ENCODE measurements around the gene CAMK2D.

CAMK2D gene

DNA sequence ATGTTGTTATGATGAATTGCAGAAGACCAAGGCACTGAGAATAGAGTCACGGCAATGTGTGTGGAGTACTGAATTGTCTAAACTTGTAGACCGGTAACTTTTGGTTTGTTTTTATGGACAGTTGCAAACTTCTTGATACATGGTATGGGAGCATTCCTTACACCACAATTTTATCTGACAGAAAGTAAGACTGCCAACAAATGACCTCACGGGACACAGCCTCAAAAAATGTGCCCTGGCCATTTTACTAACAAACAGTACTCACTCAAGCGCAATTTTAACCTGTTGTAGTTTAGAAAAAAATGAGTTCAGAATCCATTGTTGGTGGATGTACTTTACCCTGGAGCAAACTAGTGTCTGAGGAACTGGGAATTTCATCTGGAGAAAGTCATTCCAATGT is 321.2 kb downstream of the CAMK2D start:
- no peak for DNase-seq (ENCODE audit: low read depth in 2 of 2)

DNA sequence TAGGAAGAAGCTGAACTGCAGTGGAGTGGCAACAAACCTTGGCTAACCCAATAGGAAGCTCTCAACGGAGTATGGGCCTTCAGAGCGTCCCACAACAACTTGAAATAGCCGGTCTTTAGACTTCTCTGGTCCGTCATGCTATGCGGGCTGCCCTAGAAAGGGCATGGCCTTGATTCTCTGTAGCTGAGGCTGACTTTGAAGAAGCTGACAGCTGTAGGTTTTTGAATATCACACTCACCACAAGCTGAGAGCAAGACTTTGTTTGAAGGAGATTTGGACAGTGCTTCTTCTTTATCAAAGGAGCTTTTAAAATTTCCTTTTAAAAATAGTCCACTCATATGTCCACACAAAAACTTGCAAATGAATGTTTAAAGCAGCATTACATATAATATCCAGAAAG is 322.9 kb downstream of the CAMK2D start:
- no peak for DNase-seq (ENCODE audit: low read depth in 2 of 2)

DNA sequence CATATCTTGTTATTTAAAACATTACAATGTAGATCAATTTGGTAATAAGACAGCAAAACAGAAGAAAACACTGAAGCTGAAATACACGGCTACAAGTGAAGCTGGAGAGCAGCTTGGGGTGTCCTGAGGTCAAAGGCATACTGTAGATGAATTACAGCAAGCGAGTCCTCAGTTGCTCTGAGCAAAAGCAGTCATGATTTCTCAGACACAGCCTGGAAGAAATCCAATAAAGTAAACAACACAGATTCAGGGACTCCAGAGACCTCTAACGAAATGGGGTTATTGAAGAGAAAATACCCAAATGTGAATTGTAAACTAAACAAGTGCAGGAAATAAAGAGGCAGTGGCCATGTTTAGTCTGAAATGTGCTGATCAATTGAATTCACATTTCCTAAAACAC is 324.4 kb downstream of the CAMK2D start:
- no peak for DNase-seq (ENCODE audit: low read depth in 2 of 2)

DNA sequence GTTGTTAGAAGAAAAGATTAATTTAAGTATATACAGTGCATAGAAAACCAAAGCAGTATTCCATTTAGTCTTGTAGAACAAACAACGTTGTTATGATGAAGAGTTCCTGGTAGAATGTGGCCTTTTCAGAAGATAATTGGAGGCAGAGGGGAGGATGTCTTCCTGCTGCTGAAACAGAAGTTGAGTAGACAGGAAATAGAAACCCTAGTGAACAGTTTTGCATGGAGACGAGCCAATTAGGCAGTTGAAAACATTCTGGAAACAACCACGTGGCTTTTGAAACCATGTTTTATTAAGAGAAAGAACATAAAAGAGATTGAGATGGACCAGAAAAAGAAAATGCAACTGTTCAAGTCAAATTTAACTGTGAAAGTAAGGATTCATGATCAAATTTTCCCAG is 325.2 kb downstream of the CAMK2D start:
- no peak for DNase-seq (ENCODE audit: low read depth in 2 of 2)

DNA sequence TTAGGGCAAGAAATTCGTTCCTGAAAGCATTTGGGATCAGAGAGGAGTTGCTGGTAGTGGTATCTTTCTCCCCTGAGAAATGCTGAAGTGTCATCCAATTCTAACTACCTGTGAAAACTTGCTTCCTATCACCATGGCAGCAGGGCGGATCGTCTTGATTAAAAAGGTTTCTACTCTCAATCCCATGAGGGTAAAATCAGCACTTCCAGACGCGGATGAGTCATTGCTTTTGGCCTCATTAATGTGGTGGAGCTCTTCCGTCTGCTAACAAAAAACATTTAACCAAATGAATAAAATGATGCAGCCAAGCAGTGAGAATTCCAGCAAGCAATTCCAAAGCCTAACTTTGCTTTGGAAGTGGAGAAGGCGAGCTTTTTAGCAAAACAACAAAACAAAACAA is 325.6 kb downstream of the CAMK2D start:
- DNase-seq (ENCODE audit: low read depth in 2 of 2), result no peak

DNA sequence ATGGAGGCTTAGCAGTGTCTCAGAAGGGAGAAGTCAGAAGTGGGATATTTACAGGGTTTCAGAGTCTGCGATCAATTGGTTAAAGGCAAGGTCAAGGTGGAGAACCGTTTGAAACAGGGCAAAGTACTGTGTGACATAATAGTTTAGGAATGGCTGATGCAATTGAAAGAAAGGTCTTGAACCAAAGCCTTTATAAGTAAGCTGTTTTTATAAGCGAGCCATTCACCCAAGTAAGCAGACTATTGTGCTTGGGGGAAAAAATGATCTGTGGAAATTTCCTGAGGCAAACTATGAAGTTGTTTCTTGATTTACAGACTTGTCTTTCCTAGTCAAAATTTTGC is 327.3 kb downstream of the CAMK2D start:
- DNase-seq (ENCODE audit: low read depth in 2 of 2), result no peak

DNA sequence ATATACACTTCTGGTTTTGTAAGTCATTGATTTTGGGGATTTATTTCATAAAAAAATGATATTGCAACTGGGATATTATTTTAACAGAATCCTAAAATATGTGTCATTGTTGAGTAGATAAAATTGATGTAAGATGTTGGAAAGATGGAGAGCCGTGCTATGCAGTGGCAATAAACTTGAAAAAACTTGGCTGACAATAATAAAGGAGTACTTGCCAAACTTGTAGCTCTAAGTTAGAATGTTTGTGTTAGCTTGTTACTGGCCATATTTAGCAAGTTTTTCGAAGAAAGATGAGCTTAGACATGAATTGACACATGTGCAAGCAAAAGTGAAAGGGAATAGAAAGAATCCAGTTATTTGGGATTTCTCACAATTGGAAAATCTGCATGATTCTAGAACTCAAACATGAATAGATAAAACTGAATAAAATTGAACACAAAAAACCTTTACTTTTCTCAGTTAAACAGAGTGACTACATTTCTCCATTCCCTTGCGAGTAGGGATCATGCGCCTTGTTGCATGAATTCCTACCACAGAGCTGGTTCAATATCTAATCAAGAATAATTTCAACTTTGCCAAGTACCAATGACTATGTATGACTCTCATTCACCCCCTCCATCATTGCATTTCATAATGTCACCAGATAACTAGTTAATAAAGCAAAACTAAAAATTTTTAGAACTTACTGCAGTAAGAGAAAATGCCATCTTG is 327.8 kb downstream of the CAMK2D start:
- DNase-seq (ENCODE audit: low read depth in 2 of 2), result no peak

DNA sequence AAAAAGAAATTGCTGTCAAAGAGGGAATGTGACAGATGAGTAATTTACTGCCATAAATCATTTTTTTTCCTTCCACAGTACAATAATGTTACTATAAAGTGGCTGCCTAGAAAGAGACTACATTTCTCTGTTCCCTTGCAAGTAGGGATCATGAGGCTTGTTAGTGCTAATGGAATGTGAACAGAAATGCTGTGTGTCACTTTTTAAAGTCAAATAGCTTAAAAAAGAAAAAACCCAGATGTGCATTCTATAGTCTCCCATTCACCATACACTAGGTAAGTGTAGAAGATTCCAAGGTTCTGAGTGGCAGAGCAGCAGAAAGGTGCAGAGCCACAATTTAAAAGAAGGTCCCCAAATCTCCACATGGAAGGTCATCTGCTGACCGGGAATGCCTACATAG is 328.4 kb downstream of the CAMK2D start:
- DNase-seq (ENCODE audit: low read depth in 2 of 2), result no peak

DNA sequence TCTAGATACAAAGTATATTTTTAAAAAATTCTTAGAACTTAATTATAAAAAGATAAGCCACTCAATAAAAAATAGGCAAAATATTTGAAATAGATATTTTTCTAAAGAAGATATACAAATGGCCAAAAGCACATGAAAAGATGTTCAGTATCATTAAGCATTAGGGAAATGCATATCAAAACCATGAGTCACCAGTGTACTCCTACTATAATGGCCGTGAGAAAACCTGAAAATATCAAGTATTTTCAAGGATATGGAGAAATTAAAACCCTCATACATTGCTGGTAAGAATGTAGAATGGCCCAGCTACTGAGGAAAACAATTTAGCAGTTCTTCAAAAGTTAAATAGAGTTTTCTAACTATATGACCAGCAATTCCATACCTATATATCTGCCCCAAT is 337.9 kb downstream of the CAMK2D start:
- no peak for DNase-seq (ENCODE audit: low read depth in 2 of 2)

DNA sequence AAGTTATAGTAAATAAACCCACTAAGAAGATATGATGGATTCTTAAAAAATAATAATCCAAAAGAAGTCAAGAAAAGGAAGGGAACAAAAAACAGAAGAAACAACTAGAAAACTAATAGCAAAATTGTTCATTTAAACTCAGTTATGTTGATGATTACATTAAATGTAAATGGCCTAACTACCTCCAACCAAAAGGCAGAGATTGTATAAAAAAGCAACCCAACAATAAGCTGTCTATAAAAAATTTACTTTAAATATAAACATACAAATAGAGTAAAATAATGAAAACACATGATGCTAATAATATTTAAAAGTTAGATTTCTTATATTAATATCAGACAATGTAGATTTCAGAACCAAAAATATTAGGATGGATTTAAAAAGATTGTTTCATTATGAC is 340.6 kb downstream of the CAMK2D start:
- no peak for DNase-seq (ENCODE audit: low read depth in 2 of 2)

DNA sequence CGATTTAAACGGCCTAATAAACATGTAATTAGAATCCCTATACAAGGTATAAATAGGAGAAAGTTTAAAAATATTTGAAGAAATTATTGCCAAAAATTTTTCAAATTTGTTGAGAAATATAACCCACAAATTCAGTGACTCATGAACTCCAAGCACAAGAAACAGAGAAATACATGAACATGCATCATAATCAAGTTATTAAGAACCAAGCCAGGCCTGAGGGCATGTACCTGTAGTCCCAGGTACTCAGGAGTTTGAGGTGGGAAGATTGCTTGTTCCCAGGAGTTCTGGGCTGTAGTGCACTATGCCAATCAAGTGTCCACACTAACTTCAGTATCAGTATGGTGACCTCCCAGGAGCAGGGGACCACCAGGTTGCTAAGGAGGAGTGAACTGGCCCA is 341.9 kb downstream of the CAMK2D start:
- DNase-seq (ENCODE audit: low read depth in 2 of 2), result no peak

DNA sequence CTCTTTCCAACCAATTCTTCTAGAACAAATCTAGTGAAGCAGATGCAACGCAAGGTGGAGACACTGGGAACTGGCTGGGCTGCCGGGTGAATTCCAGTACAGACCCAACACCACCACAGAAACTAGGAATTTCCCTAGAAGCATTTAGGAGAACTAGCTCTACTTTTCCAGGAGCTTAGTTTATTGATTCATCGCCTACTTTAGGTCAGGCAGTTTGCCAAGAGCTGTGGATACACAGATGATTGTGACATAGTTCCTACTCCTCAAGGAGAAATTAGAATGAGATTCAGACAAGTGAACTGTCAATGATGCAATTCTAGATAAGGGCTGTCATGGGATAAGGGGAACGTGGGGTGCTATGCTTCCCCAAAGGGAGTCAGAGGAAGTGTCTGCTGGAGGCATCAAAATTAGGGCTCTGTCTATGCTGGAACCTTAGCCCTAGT is 350.0 kb downstream of the CAMK2D start:
- no peak for DNase-seq (ENCODE audit: low read depth in 2 of 2)

DNA sequence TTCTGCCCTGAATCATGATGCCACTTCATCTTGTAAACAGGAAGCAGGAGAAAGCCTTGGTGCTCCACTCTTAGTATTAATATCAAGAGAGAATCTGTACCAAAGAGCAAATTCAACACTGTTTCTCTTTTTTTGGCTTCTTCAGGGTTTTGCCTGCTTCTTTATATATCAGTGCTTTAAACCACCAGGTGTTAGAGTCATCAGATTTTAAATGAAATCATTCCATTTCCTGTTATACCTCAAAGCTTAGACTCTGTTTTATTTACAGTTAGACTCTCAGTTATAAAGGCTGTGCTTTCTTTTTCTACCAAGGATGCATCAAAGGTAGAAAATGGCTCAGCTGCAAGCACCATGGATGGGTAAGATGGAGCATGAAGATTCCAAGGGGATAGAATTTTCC is 350.9 kb downstream of the CAMK2D start:
- no peak for DNase-seq (ENCODE audit: low read depth in 2 of 2)

DNA sequence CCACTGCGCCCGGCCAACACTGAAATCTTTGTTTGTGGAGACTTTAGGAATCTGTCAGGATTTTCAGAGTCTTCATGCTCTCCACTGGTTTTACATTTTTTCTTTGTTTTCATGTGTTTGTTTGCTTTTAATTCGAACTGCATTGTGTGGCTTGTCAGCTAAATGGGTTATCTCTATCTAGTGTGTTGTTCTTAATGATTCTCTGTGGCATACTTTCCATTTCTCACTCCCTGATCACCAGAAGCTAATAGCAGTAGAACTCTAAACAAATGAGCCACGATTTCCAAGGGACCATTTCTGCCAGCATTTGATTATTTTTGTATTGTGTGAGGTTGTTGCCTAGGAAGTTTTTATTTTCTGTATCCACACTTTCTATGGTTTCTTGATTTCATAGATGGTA is 352.4 kb downstream of the CAMK2D start:
- DNase-seq (ENCODE audit: low read depth in 2 of 2), result no peak

DNA sequence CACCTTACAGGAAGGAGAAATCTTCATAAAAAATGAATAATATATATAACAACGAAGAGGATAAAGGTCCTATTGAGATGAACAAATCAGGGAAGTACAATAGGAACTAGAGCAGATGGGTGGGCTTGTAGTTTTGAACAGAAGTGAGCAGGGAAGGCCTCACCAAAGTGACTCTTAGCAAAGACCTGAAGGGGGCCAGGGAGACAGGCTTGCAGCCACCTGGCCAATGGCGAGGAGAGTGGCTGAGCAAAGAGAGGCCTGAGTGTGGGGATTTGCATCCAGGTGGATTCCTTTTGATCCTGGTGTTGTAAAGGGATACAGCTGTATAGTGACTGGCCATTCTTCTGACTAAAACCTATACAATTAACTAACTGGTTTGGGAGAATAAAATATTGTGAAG is 354.1 kb downstream of the CAMK2D start:
- no peak for DNase-seq (ENCODE audit: low read depth in 2 of 2)

DNA sequence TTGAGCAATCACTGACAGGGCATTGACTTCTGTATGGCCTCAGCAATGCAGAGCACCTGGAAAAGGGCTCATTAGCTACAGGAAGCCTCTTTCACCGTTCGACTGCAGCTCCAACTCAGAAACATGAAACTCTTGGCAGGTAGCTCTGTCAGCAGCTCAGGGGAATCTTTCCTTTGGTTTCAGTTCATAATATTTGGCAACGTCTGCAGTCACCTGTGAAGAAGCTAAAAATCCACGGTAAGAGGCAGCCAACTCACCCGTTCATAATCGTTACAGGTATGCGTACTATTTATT is 354.9 kb downstream of the CAMK2D start:
- no peak for DNase-seq (ENCODE audit: low read depth in 2 of 2)

DNA sequence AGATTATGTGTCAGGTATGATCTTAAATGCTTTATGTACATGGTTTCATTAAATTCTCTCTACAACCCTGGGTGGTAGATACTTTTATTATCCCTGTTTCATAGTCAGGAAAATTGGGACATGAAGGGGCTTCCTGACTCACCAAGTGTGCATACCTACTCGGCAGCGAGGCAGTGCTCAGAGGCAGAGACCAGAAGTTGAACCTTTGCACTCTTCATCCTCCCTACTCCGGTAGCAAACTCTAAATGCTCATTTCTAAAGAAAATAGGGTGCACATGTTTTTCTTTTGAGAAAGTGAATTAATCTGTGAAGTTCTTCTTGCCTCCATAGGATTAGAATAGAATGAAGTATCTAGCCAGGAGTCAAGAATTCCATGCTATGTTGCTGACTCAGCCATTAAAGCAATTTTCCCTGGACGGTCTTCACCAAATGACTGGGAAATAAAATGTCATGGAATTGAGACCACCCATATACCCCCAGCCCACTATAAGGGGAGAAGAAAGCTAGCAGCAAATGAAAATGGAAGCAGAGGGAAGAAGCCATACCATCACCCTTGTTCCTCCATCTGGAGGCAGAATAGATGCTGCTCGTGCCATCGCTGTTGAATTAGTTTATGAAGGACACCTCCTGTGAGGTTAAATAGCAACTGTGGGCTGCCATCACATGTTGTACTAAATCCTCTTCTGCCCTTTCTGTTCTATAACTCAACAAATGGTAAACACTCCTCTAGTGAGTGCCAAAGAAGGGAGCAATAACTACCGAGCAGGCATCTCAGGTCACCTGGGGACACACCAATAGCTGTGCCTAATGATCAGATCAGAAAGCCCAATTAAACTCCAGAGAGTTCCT is 355.4 kb downstream of the CAMK2D start:
- no peak for DNase-seq (ENCODE audit: low read depth in 2 of 2)

DNA sequence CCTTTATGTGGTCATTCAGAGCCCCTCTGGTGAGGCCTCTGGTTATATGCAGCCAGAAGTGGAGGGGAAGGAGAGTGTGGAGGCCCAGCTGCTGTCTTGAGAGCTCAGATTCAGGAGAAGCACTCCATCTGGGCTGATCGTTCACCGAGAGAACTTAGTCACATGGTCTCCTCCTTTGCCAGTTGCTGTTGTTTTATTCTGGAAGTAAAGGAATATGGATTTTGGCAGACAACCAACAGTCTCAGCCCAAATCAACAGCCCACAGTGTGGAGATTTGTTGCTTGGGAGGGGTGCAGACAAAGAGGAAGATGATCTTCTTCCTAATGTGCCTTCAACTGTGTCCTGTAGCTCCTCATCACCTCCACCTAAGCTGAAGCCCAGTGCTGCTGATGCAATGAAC is 356.7 kb downstream of the CAMK2D start:
- DNase-seq (ENCODE audit: low read depth in 2 of 2), result no peak

DNA sequence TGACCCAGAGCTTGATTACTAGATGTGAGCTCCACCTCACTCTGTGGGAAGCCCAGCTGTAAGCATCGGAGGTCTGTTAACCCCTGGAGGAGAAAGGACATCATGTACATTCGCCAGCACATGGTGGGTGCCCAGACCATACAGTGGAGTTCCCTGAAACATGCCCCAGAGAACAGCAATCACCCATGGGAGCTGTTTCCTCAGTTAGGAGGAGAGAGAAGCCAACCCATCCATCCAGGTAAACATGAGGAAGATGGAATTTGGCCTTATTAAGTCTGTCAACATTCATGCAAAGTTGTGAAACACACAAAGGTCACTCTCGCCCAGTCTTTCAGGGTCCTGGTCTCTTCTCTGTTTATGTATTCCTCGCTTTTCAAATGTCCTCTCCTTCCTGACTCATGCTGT is 357.4 kb downstream of the CAMK2D start:
- DNase-seq (ENCODE audit: low read depth in 2 of 2), result no peak
